Activated CD8-positive, alpha-beta memory T cell treated with anti-CD3 and anti-CD28 coated beads for 48 hours (primary cell): ENCODE results near the gene USP37.

ENCODE experiments used
- DNase-seq, 3 experiments: peaks; one replicate each; pipeline ENCODE4 v3.0.0-alpha.2; 2020; ENCODE audit warnings: low read depth in 2 of 3, low spot score in 2 of 3

USP37 gene

GRCh38 chr2:218434456-218434855, 133.7 kb downstream of the USP37 start:
- DNase-seq, result no peak

GRCh38 chr2:218432676-218433365, 135.3 kb downstream of the USP37 start:
- no peak for DNase-seq

- DNase-seq, result no peak
Observed at GRCh38 chr2:218431878-218432277, 136.3 kb downstream of the USP37 start.

- DNase-seq, result no peak
Observed at GRCh38 chr2:218430721-218431120, 137.4 kb downstream of the USP37 start.

GRCh38 chr2:218429911-218430692, 138.0 kb downstream of the USP37 start:
- no peak for DNase-seq

GRCh38 chr2:218428846-218429558, 139.1 kb downstream of the USP37 start:
- DNase-seq, result no peak

GRCh38 chr2:218427741-218428140, 140.4 kb downstream of the USP37 start:
- no peak for DNase-seq

- DNase-seq, result no peak
Observed at GRCh38 chr2:218425531-218425930, 142.6 kb downstream of the USP37 start.

GRCh38 chr2:218423584-218423983, 144.6 kb downstream of the USP37 start:
- DNase-seq, result no peak

- no peak for DNase-seq
Observed at GRCh38 chr2:218422403-218423086, 145.6 kb downstream of the USP37 start.

GRCh38 chr2:218421027-218421426, 147.1 kb downstream of the USP37 start:
- DNase-seq, result no peak

GRCh38 chr2:218419630-218420216, 148.4 kb downstream of the USP37 start:
- no peak for DNase-seq

- no peak for DNase-seq
Observed at GRCh38 chr2:218418717-218419458, 149.3 kb downstream of the USP37 start, which contains the start of gene VIL1. Gene VIL1 (plus strand): TSS chr2:218419123. CDS start chr2:218423779, 4,656 bp downstream.

- DNase-seq, result no peak
Observed at GRCh38 chr2:218418321-218418716, 149.8 kb downstream of the USP37 start.

- no peak for DNase-seq
Observed at GRCh38 chr2:218407717-218408116, 160.4 kb downstream of the USP37 start.

GRCh38 chr2:218406949-218407618, 161.1 kb downstream of the USP37 start:
- peak in 2 of 3 experiments; percentile 28 to 35 for DNase-seq

- DNase-seq, result peak; percentile 90 to 91 (median 90)
Observed at GRCh38 chr2:218406209-218406948, 161.8 kb downstream of the USP37 start.

- no peak for DNase-seq
Observed at GRCh38 chr2:218405746-218406208, 162.4 kb downstream of the USP37 start.
